GM18505 (cell line): ENCODE results near the gene ARHGEF18.
"Not testable (repeated sequence)": the region's sequence is repeated elsewhere in the genome, so short reads cannot be mapped to it uniquely, and the experiment has no call there.

Source experiments
- ATAC-seq: cut with Tn5 transposase; IDR thresholded peaks from one replicate; pipeline ENCODE4 v1.9.1; 2021; ENCODE audit not compliant: unreplicated experiment
- POLR2A ChIP-seq: IDR thresholded peaks from 4 replicates; pipeline ENCODE4 v1.6.1; 2011; ENCODE audit warnings: borderline replicate concordance; ENCODE audit not compliant: insufficient read depth, insufficient read length; ENCODE audit errors: extremely low read depth

Gene ARHGEF18

GRCh38 chr19:7355871-7356270, 7.1 kb downstream of the ARHGEF18 start:
- TF ChIP-seq POLR2A = no peak
- no peak for ATAC-seq

GRCh38 chr19:7356899-7357627, 8.3 kb downstream of the ARHGEF18 start:
- no peak for TF ChIP-seq POLR2A
- ATAC-seq = no peak

GRCh38 chr19:7358102-7358597, 9.4 kb downstream of the ARHGEF18 start:
- no peak for ATAC-seq
- TF ChIP-seq POLR2A = no peak

GRCh38 chr19:7360393-7360984, 11.8 kb downstream of the ARHGEF18 start:
- ATAC-seq = no peak
- TF ChIP-seq POLR2A = no peak

GRCh38 chr19:7363225-7363624, 14.5 kb downstream of the ARHGEF18 start:
- ATAC-seq = no peak
- TF ChIP-seq POLR2A = no peak

GRCh38 chr19:7366701-7367420, 18.1 kb downstream of the ARHGEF18 start:
- no peak for TF ChIP-seq POLR2A
- ATAC-seq = no peak

- ATAC-seq = no peak
- no peak for TF ChIP-seq POLR2A
Observed at GRCh38 chr19:7368456-7368855, 19.7 kb downstream of the ARHGEF18 start.

GRCh38 chr19:7368866-7369265, 20.1 kb downstream of the ARHGEF18 start:
- ATAC-seq = not testable (repeated sequence)

GRCh38 chr19:7370546-7370945, 21.8 kb downstream of the ARHGEF18 start:
- no peak for TF ChIP-seq POLR2A
- no peak for ATAC-seq

GRCh38 chr19:7371001-7371400, 22.3 kb downstream of the ARHGEF18 start:
- TF ChIP-seq POLR2A = no peak
- ATAC-seq = no peak

GRCh38 chr19:7372810-7373209, 24.1 kb downstream of the ARHGEF18 start:
- TF ChIP-seq POLR2A = no peak
- no peak for ATAC-seq

GRCh38 chr19:7373862-7374261, 25.1 kb downstream of the ARHGEF18 start:
- TF ChIP-seq POLR2A = no peak
- no peak for ATAC-seq

- TF ChIP-seq POLR2A = no peak
- ATAC-seq = no peak
Observed at GRCh38 chr19:7376151-7376852, 27.6 kb downstream of the ARHGEF18 start.

- ATAC-seq = no peak
- no peak for TF ChIP-seq POLR2A
Observed at GRCh38 chr19:7377196-7377595, 28.5 kb downstream of the ARHGEF18 start.

GRCh38 chr19:7381073-7381390, 32.3 kb downstream of the ARHGEF18 start:
- no peak for ATAC-seq
- no peak for TF ChIP-seq POLR2A
